Activated CD8-positive, alpha-beta memory T cell treated with anti-CD3 and anti-CD28 coated beads, Interleukin-2, amount 10 ng/mL, durations not matched to agents 7 days and 5 days (primary cell): ENCODE measurements around the gene AP1G2. TPM values are rescaled to one million over a fixed set of nuclear protein-coding genes. Genes with fewer than 3 reads are reported as not detected.

Experiments
- ATAC-seq: fragments of 150-1000 bp; cut with Tn5 transposase; one replicate; pipeline ENCODE4 v1.10.0; 2021; ENCODE audit warnings: moderate library complexity
- CTCF ChIA-PET: fragments of 350-600 bp; sonication (Branson Sonifier 250); formaldehyde crosslinking; loops from one replicate; lab custom pipeline; 2021; ENCODE audit warnings: antibody characterized with exemption; lab: Charles Lee
- DNase-seq: peaks from one replicate; pipeline ENCODE4 v3.0.0-alpha.2; 2020
- H3K27ac Mint-ChIP-seq: one replicate; pipeline ENCODE4 v1.8.0; 2021; ENCODE audit warnings: mild to moderate bottlenecking, mixed read lengths
- H3K27me3 Mint-ChIP-seq: one replicate; pipeline ENCODE4 v1.8.0; 2021; ENCODE audit warnings: mixed read lengths
- H3K36me3 Mint-ChIP-seq: one replicate; pipeline ENCODE4 v1.8.0; 2021; ENCODE audit warnings: mild to moderate bottlenecking, mixed read lengths
- H3K4me1 Mint-ChIP-seq: one replicate; pipeline ENCODE4 v1.8.0; 2021; ENCODE audit warnings: mixed read lengths
- H3K4me3 Mint-ChIP-seq: one replicate; pipeline ENCODE4 v1.8.0; 2021; ENCODE audit warnings: mild to moderate bottlenecking, moderate library complexity, mixed read lengths
- H3K9me3 Mint-ChIP-seq: one replicate; pipeline ENCODE4 v1.8.0; 2022; ENCODE audit warnings: low read depth, mixed read lengths
- total RNA-seq, 2 experiments: library from RNA; stranded (reverse); gene quantifications; one replicate each; pipeline ENCODE4 v1.2.3, GENCODE V29; 2021

The AP1G2 gene
- total RNA-seq, 2 experiments from 2014 or later = 222 to 294 TPM

DNA sequence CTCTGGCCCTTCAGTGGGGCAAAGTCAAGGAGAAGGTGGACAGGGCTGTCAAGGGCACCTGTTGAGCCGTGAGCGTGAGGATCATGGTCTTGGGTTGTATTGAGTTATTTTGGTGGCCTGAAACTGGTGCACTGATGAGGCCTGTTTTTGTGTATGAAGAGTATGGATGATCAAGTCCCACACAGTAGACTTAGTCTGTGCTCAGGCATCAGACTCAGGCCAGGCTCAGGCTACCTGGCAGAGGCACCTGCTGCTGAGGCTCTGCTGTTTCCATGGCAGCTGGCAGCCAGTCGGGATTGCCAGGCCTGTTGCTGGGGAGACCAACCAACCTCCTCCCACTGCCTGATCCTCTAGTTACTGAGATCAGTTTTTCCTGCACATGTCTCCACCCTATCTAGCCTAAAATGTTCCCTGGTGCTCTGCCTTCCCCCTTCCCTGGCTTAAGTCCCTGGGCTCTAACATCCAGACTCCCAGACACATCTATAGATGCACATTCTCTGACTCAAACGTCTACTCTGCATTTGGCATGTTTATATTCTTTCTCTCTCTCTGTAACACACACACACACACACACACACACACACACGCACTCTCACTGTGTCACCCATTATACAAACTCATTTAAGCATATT lies 5.9 kb upstream of the AP1G2 start:
- Mint-ChIP-seq H3K27ac (no peak overlapping the region), H3K4me3 (no peak overlapping the region), H3K36me3 (no peaks in the 10 kb centered on the region)

DNA sequence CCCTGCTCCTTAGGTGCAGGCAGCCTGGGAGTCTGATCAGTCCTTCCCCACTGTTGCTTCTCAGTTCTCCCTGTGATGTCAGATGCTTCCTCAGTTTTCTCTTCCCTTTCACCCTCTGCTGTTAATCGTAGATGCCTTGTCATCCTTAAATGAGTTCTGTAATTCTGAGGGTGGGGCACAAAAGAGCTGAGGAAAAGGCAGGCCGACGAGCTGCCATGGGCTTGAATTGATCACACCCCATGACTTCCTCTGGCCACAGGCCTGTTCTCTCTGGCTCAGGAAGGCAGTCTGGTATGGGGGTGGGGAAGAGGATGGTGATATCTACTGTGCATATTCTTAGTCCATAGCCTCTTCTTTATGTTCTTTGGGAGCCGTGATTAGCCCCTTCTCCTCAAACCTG lies 5.2 kb upstream of the AP1G2 start:
- H3K27me3 Mint-ChIP-seq = peaks cover 24% of the 10 kb centered on the region
- no peak for DNase-seq

More for the DNA sequence above, 5.9 kb upstream of the AP1G2 start:
- H3K27me3 Mint-ChIP-seq = peaks cover 30% of the 10 kb centered on the region
- CTCF ChIA-PET = interaction anchor here (0.5 to 2.2 kb wide), 2 partner anchors 10 to 15 kb away, joined by 3 to 7 read pairs; no protein-coding TSS in a partner anchor
- no peak for ATAC-seq
- no peak for DNase-seq
- no peaks in the 10 kb centered on the region for H3K9me3 Mint-ChIP-seq
- peaks cover 30% of the 10 kb centered on the region for H3K4me1 Mint-ChIP-seq

DNA sequence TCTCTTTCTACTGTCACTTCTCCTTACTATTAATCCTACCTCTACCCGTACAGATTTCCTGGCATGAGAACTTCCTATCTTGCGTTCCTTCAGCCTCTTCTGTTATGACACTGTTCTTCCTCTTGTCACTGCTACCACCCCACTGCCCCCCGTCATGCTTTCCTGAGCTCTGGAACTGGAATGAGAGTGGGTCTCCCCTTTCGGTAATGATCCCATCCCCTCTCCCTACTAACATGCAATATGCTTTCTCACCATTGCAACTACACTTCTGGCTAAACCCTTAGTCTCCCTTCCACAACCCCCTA lies 4.9 kb upstream of the AP1G2 start:
- no peaks in the 10 kb centered on the region for H3K9me3 Mint-ChIP-seq
- H3K4me3 Mint-ChIP-seq = no peak overlapping the region
- peaks cover 40% of the 10 kb centered on the region for H3K4me1 Mint-ChIP-seq
- H3K27me3 Mint-ChIP-seq = peaks cover 20% of the 10 kb centered on the region
- H3K27ac Mint-ChIP-seq = no peak overlapping the region
- no peaks in the 10 kb centered on the region for H3K36me3 Mint-ChIP-seq
- DNase-seq (no peak), ATAC-seq (no peak)
- CTCF ChIA-PET = interaction anchor here (1.0 to 2.2 kb wide), 4 partner anchors 9 to 96 kb away, joined by 3 to 7 read pairs (median 5); no protein-coding TSS in a partner anchor

More for the DNA sequence above, 5.2 kb upstream of the AP1G2 start:
- H3K36me3 Mint-ChIP-seq = no peaks in the 10 kb centered on the region
- no peak for ATAC-seq
- no peak overlapping the region for H3K4me3 Mint-ChIP-seq
- CTCF ChIA-PET = interaction anchor here (2.2 kb wide), 1 partner anchor 10 kb away, joined by 7 read pairs; no protein-coding TSS in a partner anchor
- no peak overlapping the region for H3K27ac Mint-ChIP-seq
- H3K4me1 Mint-ChIP-seq = peaks cover 36% of the 10 kb centered on the region
- H3K9me3 Mint-ChIP-seq = no peaks in the 10 kb centered on the region

DNA sequence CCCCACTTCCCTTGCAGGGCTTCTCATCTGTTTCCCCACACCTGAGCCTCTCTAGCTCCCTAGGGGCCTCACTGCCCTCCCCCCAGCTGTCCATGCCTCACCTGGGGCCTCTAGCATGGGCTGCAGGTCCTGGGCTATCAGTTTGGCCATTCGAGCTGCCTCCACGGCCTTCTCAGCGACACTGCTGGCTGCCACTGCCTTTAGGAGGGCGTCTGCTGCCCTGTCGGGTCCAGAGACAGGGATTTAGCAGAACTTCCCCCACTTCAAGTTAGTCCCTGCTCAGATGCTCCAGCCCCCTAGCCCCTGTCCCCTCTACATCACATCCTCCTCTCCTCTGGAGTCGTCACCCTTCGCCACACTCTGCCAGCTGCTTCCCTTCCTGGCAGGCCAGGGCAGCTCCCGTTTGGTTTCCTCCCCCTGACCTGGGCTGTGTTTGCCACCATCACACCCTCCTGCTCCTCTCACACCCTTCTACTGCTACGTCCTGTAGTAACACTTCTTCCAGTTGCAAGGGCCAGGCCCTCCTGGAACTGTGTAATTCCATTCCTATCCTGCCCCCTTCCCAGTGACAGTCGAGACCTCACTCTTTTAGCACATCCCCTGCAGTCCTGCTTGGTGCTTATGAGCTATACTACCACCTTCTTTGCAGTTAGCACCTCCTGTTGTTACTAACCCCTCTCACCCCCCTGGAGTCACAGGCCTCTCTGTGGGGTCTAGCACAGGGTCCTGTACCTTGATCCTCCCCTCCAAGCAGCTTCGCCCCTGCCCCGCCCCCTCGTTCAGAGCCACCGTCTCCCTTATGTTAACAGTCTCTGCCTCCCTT lies 4.3 kb upstream of the AP1G2 start:
- Mint-ChIP-seq H3K4me3 (no peak overlapping the region), H3K27me3 (peaks cover 17% of the 10 kb centered on the region), H3K4me1 (peaks cover 39% of the 10 kb centered on the region), H3K9me3 (no peaks in the 10 kb centered on the region), H3K27ac (no peak overlapping the region), H3K36me3 (no peaks in the 10 kb centered on the region)
- CTCF ChIA-PET = interaction anchor here (1.0 to 2.2 kb wide), 4 partner anchors 9 to 95 kb away, joined by 3 to 7 read pairs (median 5); no protein-coding TSS in a partner anchor
- DNase-seq (no peak), ATAC-seq (no peak)

DNA sequence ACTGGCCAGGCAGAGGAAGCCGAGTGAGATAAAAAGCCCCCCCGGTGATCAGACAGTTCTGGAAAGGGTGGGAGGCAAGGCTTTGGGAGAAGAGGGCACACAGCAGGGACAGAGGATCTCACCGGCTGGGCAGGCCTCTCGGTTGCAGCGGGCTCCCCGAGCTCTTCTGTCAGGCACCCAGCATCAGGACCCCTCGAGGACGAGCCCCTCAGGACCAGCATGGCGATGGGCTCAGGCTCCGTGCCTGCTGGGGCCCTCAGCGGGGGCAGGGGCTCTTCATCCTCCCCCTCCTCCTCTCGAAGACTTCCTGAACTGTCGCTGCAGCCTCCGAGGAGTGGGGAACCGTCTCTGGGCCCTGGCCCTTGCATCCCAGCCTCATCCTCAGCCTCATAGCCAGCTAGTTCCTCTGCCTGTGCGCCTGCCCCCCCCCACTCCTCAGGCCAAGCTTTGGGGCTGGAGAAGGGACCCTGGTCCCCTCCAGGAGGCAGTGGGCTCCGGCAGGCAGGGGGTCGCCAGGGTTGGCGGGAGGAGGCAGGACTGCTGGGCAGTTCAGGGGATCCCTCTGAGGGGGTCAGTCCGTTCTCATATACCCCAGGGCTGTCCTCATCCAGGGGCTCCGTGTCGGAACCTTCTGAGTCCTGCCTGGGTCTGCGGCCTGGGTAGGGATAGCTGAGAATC lies 3.4 kb upstream of the AP1G2 start:
- Mint-ChIP-seq H3K36me3 (peaks cover 5% of the 10 kb centered on the region), H3K4me1 (peaks cover 41% of the 10 kb centered on the region), H3K27ac (no peak overlapping the region), H3K9me3 (no peaks in the 10 kb centered on the region), H3K27me3 (peaks cover 10% of the 10 kb centered on the region), H3K4me3 (no peak overlapping the region)
- no peak for ATAC-seq
- no peak for DNase-seq
- CTCF ChIA-PET = interaction anchor here (1.5 to 2.2 kb wide), 4 partner anchors 8 to 61 kb away, joined by 3 to 7 read pairs (median 6); no protein-coding TSS in a partner anchor

DNA sequence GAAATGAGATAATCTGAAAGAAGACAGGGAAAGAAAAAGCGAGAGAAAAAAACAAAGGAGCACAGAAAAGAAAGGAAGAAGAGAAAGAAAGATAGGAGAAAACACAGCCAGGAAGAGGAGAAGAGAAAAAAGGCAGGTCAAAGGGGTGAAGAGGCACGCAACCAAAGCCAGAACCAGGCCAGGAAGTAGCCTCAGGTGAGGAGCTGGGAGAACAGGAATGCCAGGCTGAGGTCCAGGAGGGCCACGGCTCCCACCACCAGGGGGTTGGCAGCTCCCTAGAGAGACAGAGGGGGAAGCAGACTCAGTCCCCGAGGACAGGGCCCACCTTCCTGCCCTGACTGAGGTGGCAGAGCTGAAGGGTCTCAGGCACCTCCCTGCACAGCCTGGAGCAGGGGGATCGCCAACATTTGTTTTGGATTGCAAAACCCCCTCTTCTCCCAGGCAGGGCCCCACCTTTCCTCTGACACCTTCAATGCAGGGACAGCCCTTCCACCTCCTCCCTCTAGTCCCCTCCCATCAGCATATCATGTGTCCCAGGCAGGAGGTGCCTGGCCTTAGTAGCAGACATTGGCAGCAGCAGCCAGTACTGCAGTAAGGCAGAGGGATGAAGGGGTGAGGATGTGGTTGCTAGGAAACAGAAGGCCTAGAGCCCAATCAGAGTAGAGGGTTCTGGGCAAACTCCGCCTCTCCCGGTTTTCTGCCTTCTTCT lies 2.0 kb upstream of the AP1G2 start:
- DNase-seq = no peak
- no peak overlapping the region for H3K27ac Mint-ChIP-seq
- H3K27me3 Mint-ChIP-seq = peaks cover under 1% of the 10 kb centered on the region
- ATAC-seq = no peak
- H3K4me3 Mint-ChIP-seq = no peak overlapping the region
- CTCF ChIA-PET = interaction anchor here (0.8 to 1.5 kb wide), 5 partner anchors 9 to 92 kb away, joined by 3 to 7 read pairs (median 3); no protein-coding TSS in a partner anchor
- no peaks in the 10 kb centered on the region for H3K9me3 Mint-ChIP-seq
- H3K4me1 Mint-ChIP-seq = peaks cover 41% of the 10 kb centered on the region
- H3K36me3 Mint-ChIP-seq = peaks cover 16% of the 10 kb centered on the region

DNA sequence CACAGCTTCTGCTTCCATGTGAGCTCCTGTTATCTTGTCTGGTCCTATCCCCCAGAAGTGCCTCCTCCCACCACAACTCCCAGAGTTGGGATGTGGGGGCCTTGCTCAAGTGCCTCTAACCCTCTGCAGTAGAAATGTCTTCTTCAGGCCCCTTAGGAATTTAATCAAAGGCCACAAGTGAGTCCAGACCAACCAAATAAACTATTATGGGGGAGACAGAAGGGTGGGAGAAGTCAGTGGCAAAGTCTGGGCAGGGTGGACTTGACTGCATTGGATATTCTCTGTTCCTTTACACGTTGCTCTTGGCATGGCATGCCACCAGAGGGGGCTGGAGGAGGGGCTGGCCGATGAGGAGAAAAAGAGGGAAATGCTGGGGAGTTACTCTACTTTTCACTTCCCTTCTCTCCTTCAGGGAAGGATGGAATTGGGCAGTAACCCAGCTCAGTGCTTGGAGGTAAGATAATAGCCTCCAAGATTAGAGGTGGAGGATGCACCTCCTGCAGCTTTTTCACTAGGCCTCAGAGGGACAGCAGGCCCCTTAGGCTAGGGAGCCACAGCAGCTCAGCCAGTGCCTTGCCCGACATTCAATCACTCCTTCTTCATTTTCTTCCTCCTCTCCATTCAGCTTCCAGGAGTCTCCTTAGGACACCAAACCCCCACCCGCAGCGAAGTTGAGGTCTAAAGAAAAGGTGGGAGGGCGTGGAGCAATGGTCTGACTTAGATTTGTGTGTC lies 1.2 kb upstream of the AP1G2 start:
- peaks cover 41% of the 10 kb centered on the region for H3K4me1 Mint-ChIP-seq
- H3K27me3 Mint-ChIP-seq = no peaks in the 10 kb centered on the region
- DNase-seq (no peak), ATAC-seq (no peak)
- CTCF ChIA-PET = interaction anchor here (0.8 to 1.3 kb wide), 8 partner anchors 9 to 248 kb away, joined by 3 to 4 read pairs (median 3); partner anchors contain the start of gene THTPA
- peak overlapping the region; percentile 96 for H3K27ac Mint-ChIP-seq
- H3K9me3 Mint-ChIP-seq = no peaks in the 10 kb centered on the region
- H3K4me3 Mint-ChIP-seq = peak overlapping the region; percentile 95
- peaks cover 19% of the 10 kb centered on the region for H3K36me3 Mint-ChIP-seq

DNA sequence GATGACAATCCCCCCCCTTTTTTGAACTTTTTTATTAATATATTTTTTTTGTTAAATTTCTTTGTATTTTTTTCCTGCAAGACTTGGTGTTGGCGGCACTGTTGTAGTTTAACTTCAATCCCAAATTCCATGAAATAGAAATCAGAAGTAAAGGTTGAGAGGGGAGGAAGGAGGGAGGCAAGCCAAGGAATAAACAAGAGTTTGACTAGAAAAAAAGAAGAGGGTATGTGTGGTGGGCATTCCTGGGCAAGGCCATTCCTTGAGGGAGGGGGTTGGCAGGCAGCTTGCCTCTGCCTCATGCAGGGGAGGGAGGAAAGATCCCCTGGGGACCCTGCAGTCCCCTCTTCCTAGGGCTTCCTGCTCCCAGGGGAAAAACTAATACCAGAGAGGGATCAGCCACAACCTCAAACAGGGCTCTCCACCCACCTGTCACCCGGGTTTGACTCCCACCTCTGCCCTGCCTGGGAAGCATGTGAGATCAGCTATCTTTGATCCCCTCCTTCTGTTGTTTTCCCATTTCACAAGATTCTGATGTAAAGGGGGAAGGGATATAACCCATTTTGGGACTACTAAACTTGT lies 519 bp upstream of the AP1G2 start:
- H3K36me3 Mint-ChIP-seq = peaks cover 21% of the 10 kb centered on the region
- no peaks in the 10 kb centered on the region for H3K27me3 Mint-ChIP-seq

DNA sequence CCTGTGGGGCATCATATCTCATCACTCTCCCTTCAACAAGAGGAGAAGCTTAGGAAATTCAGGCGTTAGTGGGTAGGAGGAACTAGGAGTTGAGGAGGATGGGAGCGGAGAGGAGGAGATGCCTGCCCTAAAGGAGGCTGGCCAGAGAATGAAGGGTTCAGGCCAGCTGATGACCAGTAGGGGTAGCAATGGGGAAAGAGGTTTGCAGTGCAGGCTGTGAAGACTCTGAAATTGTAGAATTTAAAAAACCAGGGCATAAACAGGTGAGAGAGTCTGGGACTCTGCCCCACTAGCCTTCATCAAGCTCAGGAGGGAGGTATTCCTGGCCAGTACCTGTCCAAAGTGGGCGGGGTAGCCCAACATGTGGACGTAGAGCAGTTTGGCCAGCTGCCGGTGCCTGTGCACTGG lies 809 bp downstream of the AP1G2 start:
- ATAC-seq (no peak), DNase-seq (no peak)
- CTCF ChIA-PET = interaction anchor here (0.9 to 1.0 kb wide), 4 partner anchors 10 to 88 kb away, joined by 3 to 11 read pairs (median 4); partner anchors contain the start of gene THTPA
- peaks cover 35% of the 10 kb centered on the region for H3K4me1 Mint-ChIP-seq
- no peaks in the 10 kb centered on the region for H3K9me3 Mint-ChIP-seq
- H3K27ac Mint-ChIP-seq = peak overlapping the region; percentile 96
- peak overlapping the region; percentile 95 for H3K4me3 Mint-ChIP-seq
- H3K36me3 Mint-ChIP-seq = peaks cover 27% of the 10 kb centered on the region
- no peaks in the 10 kb centered on the region for H3K27me3 Mint-ChIP-seq

More for the DNA sequence above, 519 bp upstream of the AP1G2 start:
- Mint-ChIP-seq H3K4me3 (peak overlapping the region; percentile 95), H3K4me1 (peaks cover 42% of the 10 kb centered on the region), H3K9me3 (no peaks in the 10 kb centered on the region), H3K27ac (peak overlapping the region; percentile 96)
- DNase-seq (no peak), ATAC-seq (no peak)
- CTCF ChIA-PET = interaction anchor here (0.6 to 1.3 kb wide), 7 partner anchors 9 to 269 kb away, joined by 3 to 4 read pairs (median 3); partner anchors contain the start of gene THTPA

DNA sequence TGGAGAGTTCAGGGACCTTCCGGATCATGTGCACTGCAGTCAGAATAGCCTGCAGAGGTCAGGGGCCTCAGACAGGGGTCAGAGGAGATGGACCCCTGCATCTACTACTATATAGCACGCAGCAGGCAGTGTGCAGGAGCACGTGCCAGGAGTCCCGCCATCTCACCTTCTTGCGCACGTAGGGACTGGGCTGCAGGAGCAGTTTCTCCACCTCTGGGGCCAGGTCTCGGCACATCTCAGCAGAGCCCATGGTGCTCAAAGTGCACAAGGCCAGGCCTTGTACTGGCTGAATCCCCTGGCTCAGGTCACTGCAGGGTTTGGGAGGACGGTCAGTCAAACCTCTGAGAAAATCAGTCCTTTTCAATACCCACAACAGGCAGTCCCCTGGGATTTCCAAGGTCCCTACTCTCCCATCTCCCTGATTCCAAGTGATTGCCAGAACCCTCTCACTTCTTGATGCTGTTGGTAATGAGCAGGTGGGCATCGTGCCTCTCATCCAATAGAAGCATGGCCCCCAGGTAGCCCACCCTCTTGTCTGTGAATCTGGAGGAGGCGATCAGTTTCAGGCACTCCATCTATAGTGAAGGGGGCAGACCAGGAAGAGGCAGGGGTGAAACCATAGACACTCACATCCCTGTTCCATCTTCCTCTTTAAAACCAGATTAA lies 1.3 kb downstream of the AP1G2 start:
- H3K27me3 Mint-ChIP-seq = no peaks in the 10 kb centered on the region
- peaks cover 31% of the 10 kb centered on the region for H3K36me3 Mint-ChIP-seq
- no peak for DNase-seq
- H3K27ac Mint-ChIP-seq = peak overlapping the region; percentile 96
- no peak for ATAC-seq
- no peaks in the 10 kb centered on the region for H3K9me3 Mint-ChIP-seq
- H3K4me1 Mint-ChIP-seq = peaks cover 35% of the 10 kb centered on the region
- H3K4me3 Mint-ChIP-seq = peak overlapping the region; percentile 95
- CTCF ChIA-PET = interaction anchor here (0.5 to 1.0 kb wide), 3 partner anchors 9 to 13 kb away, joined by 3 to 11 read pairs (median 4); partner anchors contain the start of gene THTPA

DNA sequence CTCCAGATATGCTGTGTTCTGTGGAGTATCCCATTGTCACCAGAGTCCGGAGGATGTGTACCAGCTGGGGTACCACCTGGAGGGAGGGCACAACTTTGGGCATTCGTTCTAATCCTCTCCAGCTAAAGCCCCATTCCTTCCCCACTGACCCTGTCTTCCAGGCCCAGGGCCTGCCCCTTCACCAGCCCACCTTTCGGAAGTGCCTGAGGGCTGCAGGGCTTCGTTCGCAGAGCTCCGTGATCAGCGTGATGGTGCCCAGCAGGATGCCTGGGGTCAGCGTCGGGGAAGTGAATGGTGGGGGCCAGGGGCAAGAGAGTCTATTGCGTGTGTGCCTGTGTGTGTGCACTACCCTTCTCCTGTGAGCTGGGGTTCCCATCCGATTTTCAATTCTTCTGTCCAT lies 2.0 kb downstream of the AP1G2 start:
- H3K36me3 Mint-ChIP-seq = peaks cover 35% of the 10 kb centered on the region
- no peak for ATAC-seq
- H3K4me3 Mint-ChIP-seq = no peak overlapping the region
- no peaks in the 10 kb centered on the region for H3K27me3 Mint-ChIP-seq
- no peak for DNase-seq
- H3K9me3 Mint-ChIP-seq = no peaks in the 10 kb centered on the region
- CTCF ChIA-PET = interaction anchor here (0.5 kb wide), 1 partner anchor 12 kb away, joined by 3 read pairs; no protein-coding TSS in a partner anchor
- H3K27ac Mint-ChIP-seq = no peak overlapping the region
- peaks cover 35% of the 10 kb centered on the region for H3K4me1 Mint-ChIP-seq
